K562 (cell line): ENCODE data around the gene EIF4E. TPM values are rescaled to one million over a fixed set of nuclear protein-coding genes. Genes with fewer than 3 reads are reported as not detected.

Source experiments
- GMEB1 ChIP-seq: fragments of 250-450 bp; sonication (Bioruptor Pico); IDR thresholded peaks from 2 replicates; pipeline ENCODE4 v1.4.0; 2020; ENCODE audit warnings: mild to moderate bottlenecking
- NCOA1 ChIP-seq: fragments of 450-650 bp; IDR thresholded peaks from 2 replicates; pipeline ENCODE4 v1.6.1; 2016; ENCODE audit warnings: low read depth
- SMAD4 ChIP-seq: fragments of 250-450 bp; sonication (Bioruptor Pico); conservative IDR thresholded peaks from 2 replicates; pipeline ENCODE4 v1.8.0; 2021; ENCODE audit warnings: inconsistent platforms, mild to moderate bottlenecking, moderate library complexity
- SOX6 ChIP-seq: fragments of 450-650 bp; IDR thresholded peaks from 2 replicates; pipeline ENCODE4 v1.6.1; 2014; ENCODE audit warnings: mild to moderate bottlenecking
- STAT6 ChIP-seq: sonication (generic); formaldehyde crosslinking; IDR thresholded peaks from 2 replicates; pipeline ENCODE4 v1.8.1; 2023; ENCODE audit warnings: mild to moderate bottlenecking, missing genetic modification reagents
- ZEB2 ChIP-seq: fragments of 450-650 bp; IDR thresholded peaks from 2 replicates; pipeline ENCODE4 v1.6.1; 2016
- ZFP91 ChIP-seq: sonication (generic); formaldehyde crosslinking; IDR thresholded peaks from 2 replicates; pipeline ENCODE4 v1.8.0; 2022; ENCODE audit warnings: mild to moderate bottlenecking, missing genetic modification reagents
- ZNF175 ChIP-seq: fragments of 200-800 bp; sonication (Bioruptor generic); IDR thresholded peaks from 2 replicates; pipeline ENCODE4 v1.6.1; 2016; ENCODE audit warnings: low read depth, mild to moderate bottlenecking, missing genetic modification characterization, missing compliant biosample characterization
- ZNF274 ChIP-seq: IDR thresholded peaks from 2 replicates; pipeline ENCODE4 v1.6.1; 2011; ENCODE audit warnings: low read depth, mild to moderate bottlenecking, low read length, moderate library complexity, borderline replicate concordance
- polyA plus RNA-seq, 8 experiments: library from polyadenylated mRNA; depleted of rRNA in 4 of 8; stranded (reverse) in 5 of 8; unstranded in 3 of 8; fragments of >200 nt; fragmentation: Nextera tagmentation in 2 of 8; fragmentation: Illumina TruSeq in 1 of 8; extraction: Ambion mirVana in 2 of 8; extraction: Trizol in 1 of 8; gene quantifications; 2 replicates each; pipeline versions ENCODE4 v1.2.1 to v1.2.3, GENCODE V29; 2011 to 2014; ENCODE audit warnings: inconsistent platforms in 1 of 8, missing spikeins in 1 of 8
- total RNA-seq, 7 experiments: library from RNA; depleted of rRNA in 6 of 7; stranded (reverse); fragments of >200 nt in 6 of 7; fragmentation: Illumina TruSeq in 2 of 7; extraction: Trizol in 2 of 7; gene quantifications; 2 replicates each; pipeline versions ENCODE4 v1.2.1 to v1.2.3, GENCODE V29; 2011 to 2021; ENCODE audit warnings: low replicate concordance in 1 of 7
- TF ChIP-seq, protein P1 (sequence below): sonication (generic); formaldehyde crosslinking; IDR thresholded peaks from 2 replicates; pipeline ENCODE4 v1.8.0; 2022; ENCODE audit warnings: missing genetic modification reagents, mild to moderate bottlenecking, borderline replicate concordance
- TF ChIP-seq, protein P2 (sequence below): sonication (generic); IDR thresholded peaks from 2 replicates; pipeline ENCODE4 v1.6.1; 2016
- TF ChIP-seq, protein P3 (sequence below): fragments of 250-450 bp; sonication (Bioruptor Pico); IDR thresholded peaks from 2 replicates; pipeline ENCODE4 v1.8.0; 2022; ENCODE audit warnings: moderate library complexity, mild to moderate bottlenecking, inconsistent platforms

EIF4E gene
- total and polyA plus RNA-seq, 9 of the 15 experiments (the other 6 are each of a cell fraction or from before 2014, with no cell fraction given) = 164 to 489 (median 179) TPM

GRCh38 chr4:98928505-98929340, at the start of gene EIF4E (continued):
- TF ChIP-seq STAT6 (CRISPR knock-in tag) = no peak
- TF ChIP-seq, protein P1, sequence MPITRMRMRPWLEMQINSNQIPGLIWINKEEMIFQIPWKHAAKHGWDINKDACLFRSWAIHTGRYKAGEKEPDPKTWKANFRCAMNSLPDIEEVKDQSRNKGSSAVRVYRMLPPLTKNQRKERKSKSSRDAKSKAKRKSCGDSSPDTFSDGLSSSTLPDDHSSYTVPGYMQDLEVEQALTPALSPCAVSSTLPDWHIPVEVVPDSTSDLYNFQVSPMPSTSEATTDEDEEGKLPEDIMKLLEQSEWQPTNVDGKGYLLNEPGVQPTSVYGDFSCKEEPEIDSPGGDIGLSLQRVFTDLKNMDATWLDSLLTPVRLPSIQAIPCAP (CRISPR knock-in tag) = no peak
- TF ChIP-seq ZNF274 = no peak
- TF ChIP-seq, protein P2, sequence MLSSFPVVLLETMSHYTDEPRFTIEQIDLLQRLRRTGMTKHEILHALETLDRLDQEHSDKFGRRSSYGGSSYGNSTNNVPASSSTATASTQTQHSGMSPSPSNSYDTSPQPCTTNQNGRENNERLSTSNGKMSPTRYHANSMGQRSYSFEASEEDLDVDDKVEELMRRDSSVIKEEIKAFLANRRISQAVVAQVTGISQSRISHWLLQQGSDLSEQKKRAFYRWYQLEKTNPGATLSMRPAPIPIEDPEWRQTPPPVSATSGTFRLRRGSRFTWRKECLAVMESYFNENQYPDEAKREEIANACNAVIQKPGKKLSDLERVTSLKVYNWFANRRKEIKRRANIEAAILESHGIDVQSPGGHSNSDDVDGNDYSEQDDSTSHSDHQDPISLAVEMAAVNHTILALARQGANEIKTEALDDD = no peak
- TF ChIP-seq NCOA1 = peak; percentile 63; the same call in 1 of the 2 replicates
- no peak for TF ChIP-seq ZNF175
- TF ChIP-seq, protein P3, sequence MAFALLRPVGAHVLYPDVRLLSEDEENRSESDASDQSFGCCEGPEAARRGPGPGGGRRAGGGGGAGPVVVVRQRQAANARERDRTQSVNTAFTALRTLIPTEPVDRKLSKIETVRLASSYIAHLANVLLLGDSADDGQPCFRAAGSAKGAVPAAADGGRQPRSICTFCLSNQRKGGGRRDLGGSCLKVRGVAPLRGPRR (CRISPR knock-in tag) = 0 out of 2 replicates have a peak, but pooled peaks have one; percentile 31
- TF ChIP-seq SOX6 = no peak
- TF ChIP-seq ZEB2 = no peak
- TF ChIP-seq GMEB1 (CRISPR knock-in tag) = peak; percentile 50; the same call in 1 of the 2 replicates
- TF ChIP-seq SMAD4 (CRISPR knock-in tag) = 0 out of 2 replicates have a peak, but pooled peaks have one; percentile 15
- no peak; the same call in 1 of the 2 replicates for TF ChIP-seq ZFP91 (CRISPR knock-in tag)
